Left renal cortex interstitium (tissue), 4 donors: ENCODE measurements around the gene FHIT. TPM values are rescaled to one million over a fixed set of nuclear protein-coding genes. Genes with fewer than 3 reads are reported as not detected.

Experiments used
- DNase-seq, 4 donors: peaks; one replicate each; pipeline ENCODE4 v3.0.0-alpha.2; 2013; ENCODE audit warnings: low read depth in 4 of 4, low spot score in 2 of 4, missing footprints in 1 of 4
- polyA plus RNA-seq, 4 donors: library from polyadenylated mRNA; unstranded; fragments of 120-200 nt; gene quantifications; one replicate each; pipeline ENCODE4 v1.2.1, GENCODE V29; 2013; ENCODE audit not compliant: insufficient read length in 4 of 4

Gene FHIT
- polyA plus RNA-seq, 4 donors, result 23.4 to 29.9 (median 26.0) TPM

DNA sequence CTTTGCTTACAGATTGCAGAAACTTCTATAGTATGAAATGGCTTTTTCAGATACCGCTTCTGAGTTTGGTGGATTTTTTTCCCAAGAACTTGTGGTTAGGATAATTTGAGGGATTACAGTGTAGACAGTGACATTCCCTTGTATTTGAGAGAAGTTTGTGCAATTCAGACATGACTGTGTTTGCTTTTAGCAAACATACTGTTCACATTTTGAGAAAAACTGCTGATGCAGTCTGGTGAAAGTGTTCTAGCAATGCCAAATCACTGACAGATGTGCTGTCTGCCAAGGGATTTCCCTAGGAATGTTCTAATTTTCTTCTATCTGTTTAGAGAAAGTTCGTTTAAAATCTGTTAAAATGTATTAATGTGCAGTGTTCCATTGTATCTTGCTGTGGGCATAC is 652.6 kb downstream of the FHIT start:
- no peak for DNase-seq

DNA sequence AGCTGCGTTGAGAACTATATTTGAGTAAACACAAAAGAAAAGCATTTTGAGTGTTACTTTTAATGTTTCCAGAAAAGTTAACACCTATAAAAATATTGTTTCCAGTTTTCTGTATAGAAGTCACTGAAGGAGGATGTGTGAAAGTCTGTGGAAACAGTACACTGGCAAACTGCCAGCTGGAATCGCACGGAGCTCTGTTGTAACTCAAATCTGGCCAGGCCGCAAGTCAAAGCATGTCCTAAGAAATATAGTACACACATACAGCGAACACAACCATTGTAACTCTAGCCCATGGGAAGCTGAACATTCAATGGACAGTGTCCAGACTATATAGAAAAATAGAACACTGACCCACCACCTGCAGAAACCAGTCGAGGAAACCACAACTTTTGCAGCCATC is 657.2 kb downstream of the FHIT start:
- DNase-seq, result peak; percentile 15 to 41 (median 30)

DNA sequence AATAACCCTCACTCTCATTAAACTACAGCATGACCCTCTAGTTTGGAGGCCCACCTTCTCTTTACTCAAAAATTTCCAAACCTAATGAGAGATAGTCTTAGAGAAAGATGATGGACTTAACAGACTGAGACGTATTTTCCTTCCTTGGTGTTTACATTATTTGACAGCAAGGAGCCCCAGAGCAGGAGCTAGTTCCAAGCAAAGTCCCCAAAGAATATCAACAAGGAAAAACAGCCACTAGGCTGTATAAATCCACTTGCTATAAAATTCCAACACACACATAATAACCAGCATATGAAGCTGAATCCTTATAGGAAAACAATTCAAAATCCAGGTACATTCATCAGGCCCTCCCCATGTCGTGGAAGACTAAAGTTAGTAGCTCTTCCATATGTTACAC is 660.0 kb downstream of the FHIT start:
- no peak for DNase-seq

DNA sequence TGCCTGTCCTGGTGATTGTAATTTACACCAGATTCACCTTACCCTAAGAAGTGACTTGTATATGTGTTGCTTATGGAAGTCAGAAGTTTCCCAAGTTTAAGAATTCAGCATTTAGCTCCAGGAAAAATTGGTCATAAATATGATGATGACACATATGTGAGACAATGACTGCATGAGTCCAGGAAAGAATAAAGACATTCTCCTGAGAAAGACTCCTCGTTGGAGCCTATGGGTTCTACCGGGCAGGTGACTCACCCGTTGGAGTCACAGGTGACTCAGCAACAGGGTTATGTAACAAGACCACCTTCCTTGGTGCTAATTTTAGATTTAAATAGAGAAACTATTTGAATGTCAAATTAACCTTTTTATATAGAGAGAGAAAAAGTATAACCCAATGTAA is 662.4 kb downstream of the FHIT start:
- no peak for DNase-seq

- no peak for DNase-seq
These were observed 665.3 kb downstream of the FHIT start for GRCh38 chr3:60585918-60586317.

- DNase-seq, result no peak
These were observed 667.0 kb downstream of the FHIT start for GRCh38 chr3:60584250-60584649.

- DNase-seq, result no peak
These were observed 669.0 kb downstream of the FHIT start for GRCh38 chr3:60582288-60582687.

- no peak for DNase-seq
These were observed 670.4 kb downstream of the FHIT start for GRCh38 chr3:60580809-60581208.

- no peak for DNase-seq
These were observed 671.5 kb downstream of the FHIT start for GRCh38 chr3:60579734-60580133.

GRCh38 chr3:60578936-60579335 is 672.3 kb downstream of the FHIT start:
- DNase-seq, result no peak

DNA sequence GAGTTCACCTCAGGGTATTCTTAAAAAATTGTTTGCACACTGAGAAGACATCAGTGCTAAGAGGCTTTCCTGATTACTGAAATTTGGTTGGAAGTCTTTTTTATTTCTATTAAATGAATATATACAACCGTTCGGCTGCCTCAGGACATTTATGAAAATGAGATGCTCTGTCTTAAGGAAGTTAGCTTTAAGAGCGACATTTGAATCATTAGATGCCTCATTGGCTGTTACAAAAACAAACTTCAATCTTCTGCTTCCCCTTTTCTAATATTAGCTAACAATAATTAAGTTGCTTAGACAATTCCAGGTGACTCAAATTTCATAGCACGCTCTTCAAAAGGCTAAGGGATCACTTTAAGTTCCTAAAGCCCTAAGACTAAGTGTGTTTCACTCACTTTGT is 673.7 kb downstream of the FHIT start:
- DNase-seq, result no peak

DNA sequence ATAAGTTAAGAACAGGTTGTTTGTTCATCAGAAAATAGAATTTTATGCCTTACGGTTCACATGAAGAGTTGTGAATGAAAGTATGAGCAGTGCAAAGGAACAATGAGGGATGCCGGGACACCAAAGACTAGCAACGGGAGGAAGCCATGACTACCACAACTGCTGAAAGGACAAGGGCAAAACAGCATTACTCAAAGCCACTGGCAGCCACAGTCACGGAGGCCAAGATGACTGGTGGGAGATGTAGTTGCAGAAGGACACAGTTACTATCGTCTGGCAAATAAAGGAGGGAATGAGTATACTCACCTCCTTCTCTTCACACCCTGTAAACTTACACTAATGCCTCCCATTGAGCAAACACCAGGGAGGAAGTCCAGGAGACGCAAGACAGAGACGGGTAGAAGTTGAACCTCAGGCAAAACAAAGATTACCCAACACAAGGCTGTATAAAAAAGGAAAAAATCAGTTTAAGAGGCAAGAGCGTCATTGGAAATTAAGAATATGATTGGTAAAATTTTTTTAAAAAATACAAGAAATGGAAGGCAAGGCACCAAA is 675.5 kb downstream of the FHIT start:
- no peak for DNase-seq

GRCh38 chr3:60574046-60574769 is 677.0 kb downstream of the FHIT start:
- no peak for DNase-seq

DNA sequence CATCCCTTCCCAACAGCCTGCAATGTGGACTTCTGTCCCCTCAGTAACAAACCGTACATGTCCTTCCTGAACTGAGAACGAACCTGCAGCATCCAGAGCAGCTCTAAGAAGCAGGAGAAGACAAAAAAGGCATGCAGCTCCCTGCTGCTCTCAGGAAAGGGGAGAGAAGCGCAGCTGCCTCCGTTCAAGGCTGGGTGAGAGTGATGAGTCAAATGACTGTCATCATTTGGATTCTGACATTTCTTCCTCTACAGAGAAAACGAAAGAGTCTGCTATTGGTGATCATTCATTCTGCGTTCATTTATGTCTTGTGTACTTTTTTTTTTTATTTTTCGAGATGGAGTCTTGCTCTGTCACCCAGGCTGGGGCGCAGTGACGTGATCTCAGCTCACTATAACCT is 677.8 kb downstream of the FHIT start:
- no peak for DNase-seq

GRCh38 chr3:60571511-60571910 is 679.7 kb downstream of the FHIT start:
- DNase-seq, result no peak

- no peak for DNase-seq
These were observed 694.1 kb downstream of the FHIT start for GRCh38 chr3:60557122-60557521.

DNA sequence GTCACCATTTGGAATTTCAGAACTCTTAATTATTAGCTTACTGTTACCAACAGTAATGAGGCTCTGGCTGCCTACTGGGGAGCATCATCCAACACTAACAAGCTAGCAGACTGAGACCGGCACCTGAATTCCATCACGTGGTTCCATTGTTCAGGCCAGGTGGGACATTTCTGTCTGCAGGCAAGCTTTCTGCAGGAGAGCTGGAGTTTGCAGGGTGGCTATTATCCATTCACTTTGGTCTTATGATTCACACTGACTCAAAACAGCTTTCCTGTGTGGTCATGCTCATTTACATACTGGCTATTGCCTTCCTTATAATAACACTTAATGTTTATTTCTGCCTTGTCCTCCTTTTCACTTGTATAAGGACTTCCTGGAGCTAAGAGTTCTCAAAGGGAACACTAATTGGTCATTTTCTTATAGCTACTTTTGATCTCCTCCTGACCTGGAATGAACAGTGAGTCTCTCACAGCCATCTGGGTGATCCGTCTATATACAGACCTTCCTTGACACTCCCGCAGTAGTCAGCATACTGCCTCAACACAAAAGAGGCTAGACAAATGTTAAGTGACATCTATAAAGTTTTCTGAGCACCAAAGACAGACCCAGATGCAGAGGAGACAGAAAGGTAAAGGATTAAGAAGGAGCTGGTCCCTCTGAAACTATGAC is 695.4 kb downstream of the FHIT start:
- no peak for DNase-seq

DNA sequence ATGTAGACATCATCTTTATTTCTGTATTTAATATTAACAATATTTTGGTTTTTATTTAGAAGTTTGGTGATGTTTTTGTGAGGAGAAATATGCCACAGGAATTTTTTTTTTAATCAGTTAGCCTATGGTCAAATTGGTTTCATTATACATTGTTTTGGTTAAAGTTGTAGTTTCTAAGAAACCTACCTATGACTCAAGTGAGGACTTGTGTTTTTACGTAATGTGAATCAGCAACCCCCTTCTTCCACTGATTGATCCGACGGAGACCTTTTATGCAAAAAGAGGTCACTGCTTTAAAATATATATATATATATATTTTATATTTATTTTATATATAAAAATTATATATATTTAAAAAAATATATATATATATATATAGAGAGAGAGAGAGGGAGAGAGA is 698.1 kb downstream of the FHIT start:
- DNase-seq, result no peak

DNA sequence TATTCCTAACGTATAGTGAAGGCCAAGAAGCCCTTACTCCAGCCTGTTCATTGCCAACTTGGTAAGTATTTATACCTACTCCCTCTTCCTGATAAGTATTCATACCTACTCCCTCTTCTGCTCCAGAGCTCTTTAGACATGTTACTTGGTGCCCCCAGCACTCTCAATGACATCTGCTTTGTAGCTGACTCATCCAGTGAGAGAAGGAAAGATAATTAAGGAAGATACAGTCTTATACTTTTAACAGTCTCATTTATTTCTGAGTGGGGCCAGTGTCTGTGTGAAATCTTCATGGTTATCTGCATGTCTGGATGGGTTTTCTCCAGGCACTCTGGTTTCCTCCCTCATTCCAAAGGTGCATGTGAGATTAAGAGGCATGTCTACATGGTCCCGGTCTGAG is 698.7 kb downstream of the FHIT start:
- no peak for DNase-seq

GRCh38 chr3:60551455-60552209 is 699.6 kb downstream of the FHIT start:
- no peak for DNase-seq

- no peak for DNase-seq
These were observed 701.4 kb downstream of the FHIT start for GRCh38 chr3:60549863-60550262.
